Activated CD4-positive, CD25-positive, alpha-beta regulatory T cell treated with anti-CD3 and anti-CD28 coated beads, Interleukin-2, amount 50 U/mL, for 16 hours (primary cell): ENCODE data around the gene KIRREL3.

ENCODE experiments used
- DNase-seq: peaks from one replicate; pipeline ENCODE4 v3.0.0-alpha.2; 2020; ENCODE audit warnings: low read depth, low spot score

KIRREL3 gene

DNA sequence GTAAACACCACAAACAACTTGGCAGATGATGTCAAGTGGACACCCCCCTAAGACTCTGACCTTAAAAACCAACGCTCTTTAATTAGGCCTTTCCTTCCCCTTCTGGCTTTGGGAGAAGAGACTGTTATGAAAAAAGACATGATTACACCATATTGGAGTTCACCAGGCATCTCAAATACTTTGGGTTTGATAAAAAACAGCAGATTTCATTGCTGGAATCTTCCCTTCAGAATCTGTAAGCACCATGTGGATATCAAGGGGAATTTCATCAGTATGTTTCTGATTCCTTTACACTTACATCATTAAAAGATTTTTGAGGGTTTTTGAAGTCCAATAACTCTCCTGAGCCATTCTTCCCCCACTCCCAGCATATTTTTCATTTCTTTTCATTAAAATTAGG lies 85.6 kb downstream of the KIRREL3 start:
- DNase-seq, result no peak

DNA sequence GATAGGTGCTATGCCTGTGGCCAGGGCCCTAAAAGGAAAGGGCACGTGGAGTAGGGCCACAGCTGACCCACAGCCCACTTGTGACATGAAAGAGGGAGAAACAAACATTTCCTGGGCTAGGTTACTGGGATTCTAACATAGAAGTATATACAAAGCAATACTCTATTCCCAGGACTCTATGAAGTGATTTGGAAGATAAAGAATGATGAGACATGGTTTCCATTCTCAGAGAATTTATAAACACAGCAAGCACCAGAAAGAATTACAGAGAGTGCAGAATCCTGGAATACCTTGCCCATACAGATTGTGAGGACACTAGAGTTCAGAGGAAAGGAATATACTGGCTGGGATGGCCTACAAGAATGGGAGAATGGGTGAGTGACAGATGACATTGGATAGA lies 86.4 kb downstream of the KIRREL3 start:
- DNase-seq, result no peak

DNA sequence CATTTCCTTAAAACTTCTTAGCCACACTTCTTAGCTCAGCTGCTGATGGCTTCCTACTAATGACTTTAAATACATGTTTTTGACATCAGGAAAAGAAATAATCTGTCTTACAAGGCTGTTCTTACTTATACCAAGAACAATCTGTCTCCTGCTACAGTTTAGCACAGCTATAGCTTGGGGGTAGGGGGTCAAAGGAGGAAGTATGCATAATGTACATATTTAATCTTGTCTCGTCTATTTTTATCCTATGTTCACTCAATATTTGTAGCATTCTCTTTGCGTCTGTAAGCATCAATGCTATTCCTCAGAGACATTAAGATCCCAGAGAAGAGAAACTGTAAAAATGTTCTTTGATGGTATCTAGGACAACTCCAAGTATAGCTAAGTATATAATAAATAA lies 96.0 kb downstream of the KIRREL3 start:
- no peak for DNase-seq

DNA sequence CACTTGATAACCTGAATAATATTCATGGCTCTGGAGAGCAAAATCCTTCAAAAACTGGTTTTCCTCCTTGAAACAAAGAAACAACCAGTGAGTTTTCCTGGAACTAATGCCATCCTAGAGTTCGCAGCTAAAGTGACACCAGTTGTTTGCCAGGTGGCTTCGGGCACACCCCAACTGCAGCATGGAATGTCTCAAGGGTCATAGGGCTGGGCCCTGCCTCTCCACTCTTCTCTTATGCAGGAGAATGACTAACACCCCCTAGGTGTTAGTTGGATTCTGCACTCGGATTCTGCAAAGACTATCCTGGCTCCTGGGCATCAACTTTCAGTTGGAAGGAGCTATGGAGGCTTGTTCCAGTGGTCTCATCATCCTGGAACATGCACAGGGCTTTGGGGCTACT lies 98.8 kb downstream of the KIRREL3 start:
- DNase-seq, result no peak

DNA sequence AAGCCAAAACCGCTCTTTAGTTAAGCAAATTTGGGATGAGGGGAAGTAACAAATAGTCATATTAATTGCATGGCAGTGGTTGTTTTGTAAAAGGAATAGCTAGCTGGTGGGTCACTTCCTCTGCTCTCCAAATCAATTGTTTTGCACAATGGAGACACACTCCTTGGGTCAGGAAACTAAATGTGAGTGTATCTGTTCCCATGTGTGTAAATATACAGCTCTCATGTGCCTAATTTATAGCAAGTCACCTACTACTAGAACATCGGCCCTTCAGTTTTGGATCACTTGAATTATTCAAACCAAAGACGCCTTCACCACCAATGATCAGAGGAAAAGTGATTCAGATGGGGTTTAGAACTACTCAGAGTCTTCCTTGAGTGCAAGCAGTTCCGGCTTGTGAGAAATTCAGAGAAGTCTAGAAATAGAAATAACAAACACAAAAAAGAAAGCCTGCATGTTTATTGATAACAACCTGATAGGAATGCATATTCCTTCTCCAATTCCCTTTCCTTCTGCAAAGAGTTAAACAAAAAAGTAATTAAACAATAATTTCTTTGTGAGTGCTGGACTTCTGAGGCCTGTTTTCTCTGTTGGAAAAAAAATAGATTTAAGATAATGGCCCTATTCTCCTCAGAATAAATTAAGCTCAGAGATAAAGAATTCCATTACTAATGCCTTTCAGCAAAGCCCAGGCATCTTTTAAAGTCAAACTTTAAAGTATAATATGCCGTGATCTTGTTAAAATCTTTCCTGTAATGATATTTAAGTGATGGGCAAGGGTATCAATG lies 100.4 kb downstream of the KIRREL3 start:
- DNase-seq, result no peak

DNA sequence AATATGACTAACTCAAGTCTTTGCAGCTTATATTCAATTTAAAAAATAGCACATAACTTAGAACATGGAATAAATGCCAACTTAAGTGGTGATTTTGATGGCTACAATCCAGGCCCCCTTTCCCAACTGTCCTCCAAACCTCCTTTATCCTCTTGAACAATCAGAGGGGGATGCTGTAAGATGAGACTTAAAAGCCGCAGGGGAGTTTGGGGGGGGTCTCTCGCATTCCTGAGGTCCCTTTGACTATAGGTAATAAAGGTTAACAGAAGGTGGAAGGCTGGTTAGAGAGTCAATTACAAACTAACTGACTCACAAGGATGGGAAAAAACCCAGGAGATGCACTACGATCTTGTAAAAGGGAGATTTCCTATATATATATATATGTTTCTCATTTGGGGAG lies 101.8 kb downstream of the KIRREL3 start:
- no peak for DNase-seq

DNA sequence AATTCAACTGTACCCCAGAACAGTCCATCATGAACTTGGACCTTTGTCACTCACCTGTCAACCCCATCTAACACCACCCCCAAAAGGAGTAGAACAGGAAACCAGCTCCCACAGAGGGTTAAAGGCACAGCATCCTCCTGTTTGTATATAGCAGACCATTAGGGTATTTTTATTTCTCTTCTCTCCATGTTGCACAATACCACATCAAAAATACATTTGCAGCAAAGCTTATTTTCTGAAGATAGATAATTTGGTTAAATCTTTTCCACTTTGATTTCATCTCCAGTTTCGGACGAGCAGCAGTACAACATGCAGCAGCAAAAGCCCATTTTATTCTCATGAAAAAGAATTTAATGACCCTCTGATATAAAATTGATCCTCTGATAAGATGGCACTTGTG lies 103.1 kb downstream of the KIRREL3 start:
- no peak for DNase-seq

DNA sequence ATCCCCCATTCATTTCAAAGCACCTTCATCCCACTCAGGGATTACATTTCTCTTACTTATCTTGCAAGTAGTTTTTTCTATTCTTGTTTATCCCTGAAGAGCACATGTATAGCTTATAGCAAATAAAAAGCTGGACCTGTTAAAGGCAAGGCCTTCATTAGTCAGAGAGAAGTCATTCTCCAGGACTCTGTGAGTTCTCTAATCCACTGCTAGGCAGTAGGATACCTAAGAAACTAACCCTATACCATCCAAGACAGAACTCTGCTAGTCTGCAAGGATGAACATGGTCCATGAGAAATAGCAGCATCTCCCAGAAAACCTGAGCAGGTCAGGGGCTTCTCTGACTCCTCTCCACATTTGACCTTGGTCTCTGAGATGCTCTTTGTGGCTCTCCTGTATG lies 104.5 kb downstream of the KIRREL3 start:
- DNase-seq, result no peak

DNA sequence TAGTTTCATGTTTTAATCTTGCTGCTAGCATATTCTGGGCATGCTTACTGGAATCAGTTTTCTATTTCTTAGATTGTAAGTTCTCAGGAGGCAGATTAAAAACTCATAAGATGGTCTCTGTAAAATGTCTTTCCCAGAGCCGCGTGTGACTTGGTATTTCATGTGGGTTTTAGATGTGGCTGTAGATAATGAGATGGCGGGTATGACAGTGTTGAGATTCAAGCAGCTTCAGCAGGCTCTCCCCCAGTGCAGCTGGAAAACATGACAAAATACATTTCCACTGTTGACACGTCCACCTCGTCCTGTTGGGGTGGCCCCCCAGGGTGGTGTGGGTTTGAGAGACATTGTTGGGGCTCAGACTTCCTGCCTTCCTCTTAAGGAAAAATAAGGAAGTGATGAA lies 106.8 kb downstream of the KIRREL3 start:
- DNase-seq, result no peak

DNA sequence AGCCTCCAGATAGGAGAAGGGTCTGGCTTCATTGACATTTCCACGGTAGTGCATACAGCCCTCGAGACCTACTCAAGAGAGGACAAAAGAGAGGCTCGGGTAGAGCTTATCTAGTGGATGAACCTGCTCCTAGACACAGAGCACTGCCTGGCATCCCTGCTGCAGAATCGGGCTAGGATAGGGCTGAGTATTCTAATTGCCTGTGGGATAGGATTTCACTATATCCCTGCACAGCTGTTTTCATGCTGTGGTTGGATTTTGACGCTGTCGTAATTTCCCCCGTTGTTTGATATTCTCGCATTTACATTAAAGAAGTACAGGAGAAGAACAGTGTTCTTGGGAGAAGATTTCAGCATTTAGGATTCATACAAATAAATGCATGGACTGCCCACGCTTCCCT lies 107.8 kb downstream of the KIRREL3 start:
- no peak for DNase-seq

DNA sequence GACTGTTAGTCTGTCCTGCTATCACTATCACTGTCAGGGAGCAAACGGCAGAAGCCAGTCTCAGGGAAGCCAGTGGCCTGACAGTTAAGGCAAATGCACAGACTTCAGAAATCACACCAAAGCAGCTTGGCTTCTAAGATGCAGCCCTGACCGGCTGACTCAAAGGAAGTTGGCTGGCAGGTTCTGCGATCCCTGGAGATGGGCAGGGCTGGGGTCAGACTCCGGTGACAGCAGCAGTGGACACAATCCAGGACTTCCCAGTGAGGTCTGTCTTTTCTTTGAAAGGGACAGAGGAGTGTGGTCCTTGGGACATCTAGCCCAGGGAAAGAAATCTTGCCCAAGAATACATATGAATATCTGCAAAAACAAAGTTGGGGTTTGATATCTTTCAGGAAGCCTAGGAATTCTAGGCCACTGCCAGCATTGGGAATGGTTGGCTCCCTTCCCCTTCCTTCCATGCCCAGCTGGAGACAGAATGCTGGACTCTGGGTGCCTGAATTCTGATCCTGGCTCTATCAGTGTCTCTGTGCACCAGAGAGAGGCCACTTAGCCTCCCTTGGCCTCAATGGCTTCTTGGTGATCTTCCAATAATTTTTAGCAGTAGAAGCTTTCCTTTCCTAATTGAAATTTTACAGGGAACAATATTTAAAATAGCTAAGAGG lies 108.9 kb downstream of the KIRREL3 start:
- no peak for DNase-seq

DNA sequence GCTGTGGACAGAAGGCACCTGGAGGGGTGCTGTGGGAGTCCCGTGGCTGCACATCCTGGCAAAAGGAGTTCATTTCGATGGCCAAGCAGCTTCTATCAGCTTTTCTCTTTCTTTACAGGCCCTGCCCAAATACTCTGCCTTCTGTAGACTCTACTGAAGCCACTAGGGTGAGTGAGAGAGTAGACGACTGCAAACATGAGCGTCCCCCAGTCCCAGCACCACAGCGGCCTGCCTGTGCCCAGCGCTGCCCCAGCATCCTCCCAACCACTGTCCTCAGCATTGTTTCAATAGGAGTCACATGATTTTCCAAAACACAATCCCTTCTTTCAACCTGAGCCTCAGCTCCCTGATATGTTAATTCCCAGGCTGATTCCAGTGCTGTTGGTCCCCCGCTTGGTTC lies 110.0 kb downstream of the KIRREL3 start:
- no peak for DNase-seq

DNA sequence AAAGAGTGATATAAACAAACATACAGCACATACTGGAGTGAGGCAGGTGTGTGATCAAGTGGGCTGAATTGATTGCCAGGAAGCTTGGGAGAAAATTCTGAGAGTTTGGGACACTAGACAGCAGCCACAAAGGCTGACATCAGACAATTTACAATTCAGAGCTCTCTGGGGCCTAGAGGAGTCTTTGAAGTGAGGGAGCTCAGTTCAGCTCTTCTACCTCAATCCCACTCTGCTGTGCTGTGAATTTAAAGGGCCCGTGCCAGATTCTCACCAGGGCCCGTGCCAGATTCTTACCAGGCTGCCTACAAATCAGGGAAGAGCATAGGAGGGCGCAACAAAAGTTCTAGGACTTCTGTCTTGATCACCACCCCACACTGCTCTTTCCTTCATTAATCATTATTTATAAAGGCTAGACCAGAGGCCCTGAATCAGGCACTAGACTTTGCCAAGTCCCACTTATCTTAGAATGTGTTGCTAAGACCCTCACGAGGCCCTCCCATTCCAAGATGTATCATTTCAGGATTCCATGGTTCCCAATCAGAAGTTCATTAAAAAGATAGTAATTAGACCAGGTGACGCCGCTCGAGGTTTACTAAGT lies 112.4 kb downstream of the KIRREL3 start:
- DNase-seq, result no peak

DNA sequence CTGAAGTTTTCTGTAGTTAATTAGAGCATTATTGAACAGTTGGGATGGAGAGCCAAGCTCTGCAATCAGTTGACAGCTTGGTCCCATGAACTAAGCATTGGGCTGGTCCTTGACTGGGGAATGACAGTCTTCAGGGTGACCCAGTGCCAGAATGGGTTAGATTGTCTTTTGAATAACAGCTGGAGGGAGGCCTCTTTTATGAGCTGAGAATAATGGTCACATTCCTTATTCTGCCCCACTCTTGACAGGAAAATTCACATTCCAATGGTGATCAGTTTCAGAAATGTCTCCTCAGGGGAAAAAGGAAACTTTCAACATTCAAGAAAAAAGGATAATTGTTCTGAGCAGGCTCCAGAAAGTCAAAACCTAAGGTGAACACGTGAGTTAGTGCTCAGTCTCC lies 113.9 kb downstream of the KIRREL3 start:
- DNase-seq, result no peak

DNA sequence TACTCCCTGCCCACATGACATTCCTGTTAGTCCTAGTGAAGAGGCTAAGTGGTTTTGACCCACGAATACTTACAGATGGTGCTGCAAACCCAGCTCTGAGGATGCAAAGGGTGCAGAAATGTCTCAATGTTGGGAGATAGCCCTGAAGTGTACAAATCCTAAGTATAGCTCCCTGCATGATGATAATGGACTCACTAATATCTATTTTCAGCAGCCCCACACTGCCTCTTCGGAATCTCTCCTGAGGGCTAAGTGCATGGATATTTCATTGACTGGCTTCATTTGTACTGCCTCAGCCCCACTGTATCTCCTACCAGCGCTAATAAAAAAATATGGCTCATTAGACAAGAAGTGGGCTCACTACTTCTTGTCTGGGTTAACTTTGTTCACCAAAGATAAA lies 114.5 kb downstream of the KIRREL3 start:
- no peak for DNase-seq

DNA sequence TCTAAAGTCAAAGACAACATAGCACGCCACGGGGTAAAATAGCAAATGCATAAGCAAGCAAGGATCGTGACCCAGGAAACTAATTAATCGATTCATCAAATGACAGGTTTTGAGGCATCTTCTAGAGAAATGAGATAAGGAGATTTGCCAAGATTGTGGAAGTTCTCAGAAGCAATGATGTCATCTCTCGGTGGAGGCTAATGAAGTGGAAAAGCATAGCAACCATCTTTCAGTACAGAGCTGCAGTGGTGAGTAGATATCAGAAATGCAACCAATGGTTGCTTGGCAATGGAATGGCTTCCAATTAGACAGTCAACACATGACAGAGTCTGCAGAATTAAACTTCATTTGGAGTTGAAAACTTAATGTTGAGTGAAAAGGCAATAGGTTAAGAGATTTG lies 116.0 kb downstream of the KIRREL3 start:
- DNase-seq, result no peak

DNA sequence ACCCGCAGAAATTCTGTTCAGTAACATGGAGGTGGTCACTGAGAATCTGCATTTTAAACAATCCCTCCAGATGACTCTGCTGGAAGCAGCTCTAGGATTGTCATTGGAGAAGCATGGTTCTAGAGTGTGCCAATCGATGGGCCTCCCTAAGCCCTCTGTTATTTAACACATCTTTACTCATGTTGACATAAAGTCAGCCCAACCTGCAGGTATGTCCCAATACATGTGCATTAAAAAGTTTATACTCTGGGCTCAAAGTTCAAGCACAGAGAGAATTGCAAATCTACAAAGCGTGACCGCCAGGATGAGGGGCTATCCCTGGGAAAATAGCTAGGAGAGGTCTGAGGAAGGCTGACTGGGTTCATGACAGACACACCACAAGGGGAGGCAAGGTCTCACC lies 116.4 kb downstream of the KIRREL3 start:
- DNase-seq, result no peak

DNA sequence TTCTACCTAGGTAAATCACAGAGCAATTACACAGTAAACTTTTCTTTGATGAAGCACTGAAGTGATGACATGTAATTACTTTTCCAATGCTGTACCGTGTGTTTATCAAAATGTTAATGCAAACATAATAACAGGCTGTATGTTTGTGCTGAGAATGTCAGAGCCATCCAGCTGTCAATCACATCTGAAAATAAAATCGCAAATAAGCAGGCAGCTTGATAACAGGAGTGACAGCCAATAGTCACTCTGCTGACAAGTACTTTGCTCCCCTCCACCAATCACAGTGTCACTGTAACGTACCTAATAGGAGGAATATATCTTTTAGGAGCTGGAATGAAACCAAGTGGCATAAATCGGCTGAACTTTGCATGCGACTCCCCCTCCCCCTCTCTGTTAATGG lies 119.7 kb downstream of the KIRREL3 start:
- no peak for DNase-seq

DNA sequence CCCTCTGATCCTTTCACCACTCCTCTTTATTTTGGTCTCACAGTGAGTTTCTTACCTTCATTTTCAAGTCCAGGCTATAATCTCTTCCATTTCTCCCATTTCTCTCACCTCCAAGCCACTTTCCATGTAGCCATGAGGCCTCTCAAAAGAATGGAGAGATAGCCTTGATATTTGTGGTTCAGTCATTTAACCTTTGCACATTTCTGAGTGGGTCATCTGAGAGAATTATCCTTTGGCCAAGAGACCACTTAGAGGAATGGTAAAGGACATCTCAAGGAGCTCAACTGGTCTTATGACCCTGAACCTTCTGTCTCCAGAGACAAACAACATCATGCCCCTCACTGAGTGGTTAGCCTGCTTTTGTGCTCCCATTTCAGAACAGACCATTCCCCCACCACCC lies 121.1 kb downstream of the KIRREL3 start:
- DNase-seq, result no peak

DNA sequence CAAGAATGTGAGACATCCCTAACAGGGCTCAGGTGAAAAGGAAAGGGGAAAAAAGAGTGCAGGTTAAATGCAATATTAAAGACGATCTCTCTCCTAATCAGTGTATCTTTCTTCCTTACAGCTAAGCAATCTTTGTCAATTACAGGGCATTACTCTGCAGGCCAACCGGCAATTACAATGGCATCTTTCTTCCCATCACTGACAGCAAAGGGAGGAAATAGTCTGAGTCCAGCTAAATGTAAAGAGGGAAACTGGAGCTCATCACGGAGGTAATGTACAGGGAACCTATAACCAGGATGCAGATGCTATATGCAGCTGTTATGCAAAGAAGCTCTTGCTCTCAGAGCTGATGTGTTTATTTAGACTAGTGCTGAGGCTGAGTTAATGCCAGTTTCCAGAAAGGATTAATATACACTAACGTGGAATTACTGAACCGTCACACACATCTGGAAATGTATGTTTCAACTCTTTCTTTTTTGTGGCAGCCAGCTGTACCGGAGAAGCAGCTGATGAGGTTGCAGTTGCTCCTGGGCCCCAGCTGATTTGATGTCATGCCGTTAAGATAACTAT lies 121.6 kb downstream of the KIRREL3 start:
- DNase-seq, result no peak

DNA sequence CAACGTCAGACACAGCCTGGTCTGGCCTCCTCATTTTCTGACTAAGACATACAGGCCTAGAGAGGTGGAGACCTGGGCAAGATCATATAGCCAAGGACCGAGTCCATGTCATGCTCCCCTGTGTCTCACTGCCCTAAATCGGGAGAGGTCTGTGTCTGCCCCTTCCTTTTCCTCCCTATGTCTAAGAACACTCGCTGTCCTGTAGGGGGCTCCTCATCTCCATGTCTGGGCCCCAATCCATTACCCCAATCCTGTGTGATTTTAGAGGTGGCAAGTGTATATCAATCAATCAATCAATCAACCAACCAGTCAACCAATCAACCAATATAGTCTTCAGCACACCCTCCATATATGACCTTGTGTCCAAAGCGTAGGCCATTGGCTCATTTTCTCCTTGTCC lies 125.7 kb downstream of the KIRREL3 start:
- no peak for DNase-seq

DNA sequence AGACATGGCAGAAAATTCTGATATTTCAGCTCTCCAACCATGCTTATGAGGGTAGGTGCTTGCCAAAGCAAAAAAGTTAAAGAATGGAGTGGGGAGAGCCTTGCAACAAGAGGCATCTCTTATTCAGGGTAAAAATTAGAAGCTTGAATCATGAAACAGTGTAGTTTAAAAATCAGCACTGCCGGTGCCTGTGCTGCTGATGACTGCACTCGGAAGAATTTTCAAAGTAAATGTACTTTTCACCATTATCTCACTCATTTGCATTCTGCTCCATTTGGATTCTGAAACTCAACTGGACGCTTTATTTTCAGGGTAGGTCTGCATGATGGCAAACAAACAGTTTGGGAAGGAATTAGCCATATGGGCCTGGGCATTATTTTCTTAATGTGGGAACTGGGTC lies 126.3 kb downstream of the KIRREL3 start:
- no peak for DNase-seq

DNA sequence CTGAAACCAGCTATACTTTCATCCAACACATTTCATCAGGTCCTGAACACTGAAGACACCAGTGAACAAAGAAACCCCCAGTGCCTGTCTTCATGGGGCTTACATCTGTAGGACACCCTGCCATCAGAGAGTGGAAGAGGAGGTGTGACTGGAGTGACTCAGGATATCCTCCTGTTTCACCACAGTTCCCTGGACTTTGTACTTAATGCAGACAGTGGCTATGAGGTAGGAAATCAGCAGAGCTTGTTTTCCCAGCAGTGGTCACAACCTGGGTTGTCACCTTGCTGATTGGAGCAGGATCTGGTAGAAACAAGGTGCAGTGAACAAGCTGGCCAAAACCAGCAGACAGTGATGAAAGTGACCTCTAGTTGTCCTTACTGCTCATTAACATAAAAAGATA lies 128.8 kb downstream of the KIRREL3 start:
- DNase-seq, result no peak
